ENCODE data around the gene CDKAL1.

The CDKAL1 gene

DNA sequence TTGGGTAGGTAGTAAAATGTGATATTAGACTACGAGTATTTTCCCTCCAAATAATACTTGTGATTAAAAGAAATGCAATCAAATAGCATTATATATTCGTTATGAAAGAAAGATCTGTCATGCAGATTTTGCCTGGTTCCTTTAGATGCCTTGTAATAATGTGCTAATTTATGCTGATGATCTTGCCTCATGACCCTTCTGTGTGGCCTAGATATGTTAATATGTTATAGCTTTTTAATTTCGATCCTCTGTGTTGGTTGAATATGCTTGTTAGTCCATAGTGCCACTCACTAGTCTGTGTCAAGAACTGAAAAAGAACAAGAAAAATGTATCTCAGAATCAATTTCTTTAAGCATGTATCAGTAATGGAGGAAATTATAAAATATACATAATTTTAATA is 31.9 kb downstream of the CDKAL1 start:
- H3K36me3 Mint-ChIP-seq, result peaks cover 7 to 18% of the 10 kb centered on the region in 2 donors
- no peaks in the 10 kb centered on the region for H3K9me3 Mint-ChIP-seq
- peaks cover 3 to 10% of the 10 kb centered on the region in 2 donors for H3K4me1 Mint-ChIP-seq
- H3K4me3 Mint-ChIP-seq, result no peak overlapping the region
- no peak for ATAC-seq (replicated peaks)
- no peak overlapping the region for H3K27ac Mint-ChIP-seq
- DNase-seq, result no peak
- no peaks in the 10 kb centered on the region for H3K27me3 Mint-ChIP-seq

DNA sequence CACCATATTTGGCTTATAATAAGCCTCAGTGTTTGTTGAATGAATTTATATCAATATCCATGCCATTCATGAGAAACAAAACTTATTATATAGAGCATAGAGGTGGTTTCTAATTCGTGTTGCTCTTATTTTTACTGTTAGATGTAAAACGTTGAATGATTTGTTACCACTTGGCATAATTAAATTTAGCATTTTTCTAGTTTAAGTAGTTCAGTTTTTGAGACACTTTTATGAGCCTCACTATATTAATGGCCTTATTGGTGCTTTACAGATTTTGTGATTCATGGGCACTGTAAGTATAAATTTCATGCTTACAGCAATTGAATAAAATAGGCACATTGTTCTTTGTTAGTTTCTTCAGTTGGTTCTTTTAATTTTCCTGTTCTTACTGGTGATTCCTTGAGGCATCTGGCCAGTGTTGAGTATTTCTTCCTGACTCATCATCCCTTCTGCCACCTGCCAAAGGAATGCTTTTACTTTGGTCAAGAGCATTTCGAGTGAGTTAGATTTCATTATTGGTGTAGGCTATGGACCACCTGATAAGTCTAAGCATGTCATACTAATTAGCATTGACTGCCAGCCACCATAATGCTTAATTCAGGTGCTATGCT is 34.8 kb downstream of the CDKAL1 start:
- peaks cover 7 to 14% of the 10 kb centered on the region in 2 donors for H3K36me3 Mint-ChIP-seq
- peaks cover 3 to 10% of the 10 kb centered on the region in 2 donors for H3K4me1 Mint-ChIP-seq
- no peaks in the 10 kb centered on the region for H3K27me3 Mint-ChIP-seq
- H3K9me3 Mint-ChIP-seq, result no peaks in the 10 kb centered on the region
- no peak overlapping the region for H3K27ac Mint-ChIP-seq
- no peak for ATAC-seq (replicated peaks)
- no peak overlapping the region for H3K4me3 Mint-ChIP-seq
- no peak for DNase-seq

DNA sequence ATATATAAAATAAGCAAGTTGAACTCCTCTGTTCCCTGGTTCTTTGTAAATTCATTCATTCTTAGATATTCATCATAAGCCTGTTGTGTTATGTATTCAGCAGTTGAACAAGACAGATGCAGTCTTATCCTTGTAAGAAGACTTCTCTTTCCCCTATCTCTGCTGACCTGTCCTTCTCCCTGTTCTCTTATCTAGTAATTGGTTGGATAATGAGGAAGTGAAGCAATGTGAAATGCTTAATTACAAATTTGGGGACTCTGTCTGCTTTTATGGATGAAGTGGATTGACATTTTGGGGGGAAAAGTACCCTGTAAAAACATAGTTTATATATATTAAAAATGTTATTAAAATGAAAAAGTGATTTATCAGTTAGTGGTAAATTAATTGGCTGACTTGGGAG is 37.0 kb downstream of the CDKAL1 start:
- Mint-ChIP-seq H3K27me3 (no peaks in the 10 kb centered on the region), H3K4me3 (no peak overlapping the region), H3K27ac (no peak overlapping the region)

DNA sequence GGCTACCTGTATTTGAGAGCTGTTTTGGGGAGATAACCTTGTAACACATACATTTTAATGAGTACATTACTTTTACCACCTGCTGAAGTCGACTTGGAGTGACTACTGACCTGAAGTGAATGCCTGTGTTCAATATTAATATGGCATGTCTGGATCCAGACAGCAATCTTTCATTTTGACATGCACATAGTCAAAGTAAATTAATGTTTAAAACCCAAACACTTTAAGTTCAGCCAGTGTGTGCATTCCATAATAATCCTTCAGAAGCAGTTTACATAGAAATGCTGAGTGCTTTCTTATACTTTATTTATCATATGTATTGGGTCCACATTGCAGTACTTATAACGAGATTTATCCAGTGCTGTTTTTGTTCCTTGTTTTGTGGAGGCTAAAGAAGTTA is 38.0 kb downstream of the CDKAL1 start:
- no peak for ATAC-seq (replicated peaks)
- H3K4me1 Mint-ChIP-seq, result peaks cover 0 to 2% of the 10 kb centered on the region in 2 donors
- no peaks in the 10 kb centered on the region for H3K9me3 Mint-ChIP-seq
- no peak for DNase-seq
- H3K27ac Mint-ChIP-seq, result no peak overlapping the region
- no peaks in the 10 kb centered on the region for H3K27me3 Mint-ChIP-seq
- H3K36me3 Mint-ChIP-seq, result peaks cover 7 to 15% of the 10 kb centered on the region in 2 donors
- H3K4me3 Mint-ChIP-seq, result no peak overlapping the region

More for the DNA sequence above, 37.0 kb downstream of the CDKAL1 start:
- no peak for ATAC-seq (replicated peaks)
- H3K4me1 Mint-ChIP-seq, result peaks cover 0 to 2% of the 10 kb centered on the region in 2 donors
- H3K9me3 Mint-ChIP-seq, result no peaks in the 10 kb centered on the region
- peaks cover 7 to 17% of the 10 kb centered on the region in 2 donors for H3K36me3 Mint-ChIP-seq
- DNase-seq, result no peak

DNA sequence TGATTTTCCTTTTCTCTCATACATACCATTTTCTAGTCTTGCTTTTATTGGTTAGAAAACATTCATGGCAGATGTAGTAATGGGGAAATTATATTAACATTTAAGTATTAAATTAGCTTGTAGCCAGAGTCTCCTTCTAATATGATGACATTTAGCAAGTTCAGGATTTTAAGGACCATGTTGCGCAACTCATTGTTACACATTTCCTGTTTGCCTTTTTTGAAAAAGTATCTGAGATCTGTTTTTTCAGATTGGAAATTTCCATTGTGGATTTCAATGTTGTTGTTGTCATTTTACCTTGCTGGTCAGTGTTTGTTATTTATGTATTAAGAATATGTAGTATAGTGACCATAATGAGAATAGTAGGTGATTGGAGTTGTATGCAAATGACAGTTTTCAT is 38.7 kb downstream of the CDKAL1 start:
- no peaks in the 10 kb centered on the region for H3K27me3 Mint-ChIP-seq
- DNase-seq (no peak), ATAC-seq (replicated peaks) (no peak)
- no peak overlapping the region for H3K4me3 Mint-ChIP-seq
- H3K36me3 Mint-ChIP-seq, result peaks cover 6 to 14% of the 10 kb centered on the region in 2 donors
- peaks cover 0 to 2% of the 10 kb centered on the region in 2 donors for H3K4me1 Mint-ChIP-seq
- no peak overlapping the region for H3K27ac Mint-ChIP-seq
- H3K9me3 Mint-ChIP-seq, result no peaks in the 10 kb centered on the region

DNA sequence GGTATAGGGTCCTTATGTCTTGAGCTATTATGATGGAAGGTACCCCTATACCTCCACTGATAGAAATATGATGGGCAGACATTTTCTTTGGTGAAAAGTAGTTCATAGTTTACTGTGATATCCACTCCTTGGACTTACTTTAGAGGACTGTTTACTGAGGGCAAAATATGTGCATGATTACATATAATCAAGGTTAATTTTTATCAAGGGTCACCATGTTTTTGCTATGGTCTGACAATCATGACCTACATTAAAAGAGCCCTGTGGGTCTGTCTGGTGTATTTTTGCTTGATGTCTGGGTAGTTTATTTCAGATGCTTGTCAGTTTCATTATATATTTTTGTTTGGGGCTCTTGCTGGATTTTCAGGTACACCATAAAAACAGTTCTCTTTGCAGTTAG is 40.1 kb downstream of the CDKAL1 start:
- no peak for ATAC-seq (replicated peaks)
- no peak overlapping the region for H3K4me3 Mint-ChIP-seq
- peaks cover 0 to 2% of the 10 kb centered on the region in 2 donors for H3K4me1 Mint-ChIP-seq
- H3K27me3 Mint-ChIP-seq, result no peaks in the 10 kb centered on the region
- no peak overlapping the region for H3K27ac Mint-ChIP-seq
- H3K36me3 Mint-ChIP-seq, result peaks cover 11 to 16% of the 10 kb centered on the region in 2 donors
- no peak for DNase-seq
- H3K9me3 Mint-ChIP-seq, result no peaks in the 10 kb centered on the region

DNA sequence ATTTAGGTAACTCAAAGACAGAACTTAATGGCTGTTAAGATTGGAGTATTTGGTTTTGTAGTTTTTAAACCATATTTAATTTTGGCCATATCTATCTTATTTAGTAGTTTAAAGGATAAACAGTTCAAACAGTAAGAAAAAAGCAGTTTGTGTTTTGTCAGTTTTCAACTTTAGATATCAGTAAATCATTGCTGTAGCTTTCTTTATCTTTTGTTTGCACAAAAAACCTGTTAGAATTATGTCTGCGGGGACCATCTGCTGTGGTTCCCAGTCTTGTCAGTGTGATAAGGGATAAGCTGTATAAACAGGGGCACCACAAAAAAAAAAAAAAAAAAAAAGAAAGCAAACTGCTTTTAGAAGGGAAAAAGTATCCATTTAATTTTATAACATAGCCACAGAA is 40.9 kb downstream of the CDKAL1 start:
- Mint-ChIP-seq H3K36me3 (peaks cover 15 to 19% of the 10 kb centered on the region in 2 donors), H3K4me1 (peaks cover 0 to 3% of the 10 kb centered on the region in 2 donors), H3K27me3 (no peaks in the 10 kb centered on the region), H3K4me3 (no peak overlapping the region), H3K27ac (no peak overlapping the region), H3K9me3 (no peaks in the 10 kb centered on the region)
- DNase-seq (no peak), ATAC-seq (replicated peaks) (no peak)

DNA sequence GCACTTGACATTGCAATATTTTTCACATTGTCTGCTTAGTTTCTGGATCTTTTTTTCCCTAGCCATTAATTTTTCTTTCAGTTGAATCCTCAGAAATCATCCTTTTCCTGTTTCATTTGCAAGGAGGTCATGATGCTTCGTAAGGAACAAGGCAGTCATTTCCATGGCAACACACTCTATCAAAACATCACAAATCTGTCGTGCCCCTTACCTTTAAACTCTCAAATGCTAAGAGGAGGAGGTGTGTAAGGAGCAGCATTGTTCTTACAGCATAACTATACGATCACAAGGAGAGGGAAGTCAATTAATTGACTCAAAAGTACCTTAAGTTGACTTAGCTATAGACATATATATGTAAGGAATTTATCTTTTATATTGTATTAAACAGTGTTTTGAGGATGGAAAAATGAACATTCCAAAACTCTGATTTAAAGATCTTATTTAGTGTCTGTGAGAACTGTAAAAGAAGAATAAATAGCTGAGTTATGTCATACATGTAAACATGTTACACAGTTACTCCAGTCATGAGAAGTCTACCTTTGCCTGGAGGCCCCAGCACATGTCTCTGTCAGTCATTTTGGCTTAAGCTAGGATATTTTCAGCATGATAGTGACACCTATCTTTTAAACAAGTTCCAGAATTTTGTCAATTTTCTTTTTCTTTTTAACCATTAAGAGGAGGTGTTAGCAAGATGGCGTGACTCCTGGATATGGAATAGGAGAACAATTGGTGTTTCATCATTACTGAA is 41.6 kb downstream of the CDKAL1 start:
- no peak for DNase-seq
- Mint-ChIP-seq H3K4me1 (peaks cover 0 to 3% of the 10 kb centered on the region in 2 donors), H3K27me3 (no peaks in the 10 kb centered on the region), H3K9me3 (no peaks in the 10 kb centered on the region), H3K36me3 (peaks cover 15 to 19% of the 10 kb centered on the region in 2 donors), H3K4me3 (no peak overlapping the region), H3K27ac (no peak overlapping the region)
- ATAC-seq (replicated peaks), result no peak

DNA sequence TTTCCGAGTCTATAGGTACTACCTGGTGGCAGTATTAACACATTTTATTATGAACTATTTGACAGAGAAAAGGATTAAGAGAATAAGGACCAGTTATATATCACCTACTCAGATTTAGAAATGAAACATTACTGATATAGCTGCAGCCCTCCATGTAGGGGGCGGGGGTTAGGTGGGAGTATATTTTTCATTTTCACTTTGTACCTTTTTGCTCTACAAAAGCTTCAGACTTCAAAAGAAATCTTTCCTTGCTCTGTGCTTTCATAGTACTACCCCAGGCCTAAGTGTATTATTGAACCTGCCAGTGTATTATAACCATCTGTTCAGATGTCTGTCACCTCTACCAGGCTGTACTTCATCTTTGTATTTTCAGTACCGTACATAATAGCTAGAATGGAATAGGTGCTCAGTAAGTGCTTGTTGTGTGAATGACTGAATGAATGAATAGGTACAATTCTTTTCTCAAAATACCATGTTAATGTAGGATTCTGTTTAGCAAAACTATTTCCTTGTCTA is 43.0 kb downstream of the CDKAL1 start:
- no peak overlapping the region for H3K27ac Mint-ChIP-seq

DNA sequence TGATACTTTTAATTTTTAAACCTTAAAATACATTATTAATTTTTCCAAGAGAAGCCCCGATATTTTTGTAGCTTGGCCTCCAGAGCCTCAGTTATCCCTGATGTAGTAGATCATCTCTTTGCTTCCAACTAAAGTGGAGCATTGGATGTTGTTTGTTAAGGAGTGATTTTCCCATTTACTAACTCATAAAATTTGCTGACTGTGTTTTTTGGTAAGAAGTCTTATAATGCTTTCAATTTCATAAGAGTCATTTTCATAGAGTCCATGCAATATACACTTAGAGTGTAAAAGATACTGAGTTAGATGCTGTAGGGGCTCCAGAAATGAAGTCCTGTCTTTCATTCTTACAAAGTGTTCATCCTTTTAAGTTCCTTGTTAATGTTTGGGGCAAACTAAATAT is 46.8 kb downstream of the CDKAL1 start:
- Mint-ChIP-seq H3K4me3 (no peak overlapping the region), H3K4me1 (peaks cover 11 to 19% of the 10 kb centered on the region in 2 donors), H3K27ac (no peak overlapping the region), H3K36me3 (peaks cover 31 to 33% of the 10 kb centered on the region in 2 donors), H3K27me3 (no peaks in the 10 kb centered on the region), H3K9me3 (peaks cover 0 to 2% of the 10 kb centered on the region in 2 donors)
- DNase-seq (no peak), ATAC-seq (replicated peaks) (no peak)

More for the DNA sequence above, 43.0 kb downstream of the CDKAL1 start:
- H3K4me1 Mint-ChIP-seq, result peaks cover 0 to 3% of the 10 kb centered on the region in 2 donors
- no peak overlapping the region for H3K4me3 Mint-ChIP-seq
- H3K27me3 Mint-ChIP-seq, result no peaks in the 10 kb centered on the region
- ATAC-seq (replicated peaks) (no peak), DNase-seq (no peak)
- H3K36me3 Mint-ChIP-seq, result peaks cover 17 to 19% of the 10 kb centered on the region in 2 donors
- no peaks in the 10 kb centered on the region for H3K9me3 Mint-ChIP-seq

DNA sequence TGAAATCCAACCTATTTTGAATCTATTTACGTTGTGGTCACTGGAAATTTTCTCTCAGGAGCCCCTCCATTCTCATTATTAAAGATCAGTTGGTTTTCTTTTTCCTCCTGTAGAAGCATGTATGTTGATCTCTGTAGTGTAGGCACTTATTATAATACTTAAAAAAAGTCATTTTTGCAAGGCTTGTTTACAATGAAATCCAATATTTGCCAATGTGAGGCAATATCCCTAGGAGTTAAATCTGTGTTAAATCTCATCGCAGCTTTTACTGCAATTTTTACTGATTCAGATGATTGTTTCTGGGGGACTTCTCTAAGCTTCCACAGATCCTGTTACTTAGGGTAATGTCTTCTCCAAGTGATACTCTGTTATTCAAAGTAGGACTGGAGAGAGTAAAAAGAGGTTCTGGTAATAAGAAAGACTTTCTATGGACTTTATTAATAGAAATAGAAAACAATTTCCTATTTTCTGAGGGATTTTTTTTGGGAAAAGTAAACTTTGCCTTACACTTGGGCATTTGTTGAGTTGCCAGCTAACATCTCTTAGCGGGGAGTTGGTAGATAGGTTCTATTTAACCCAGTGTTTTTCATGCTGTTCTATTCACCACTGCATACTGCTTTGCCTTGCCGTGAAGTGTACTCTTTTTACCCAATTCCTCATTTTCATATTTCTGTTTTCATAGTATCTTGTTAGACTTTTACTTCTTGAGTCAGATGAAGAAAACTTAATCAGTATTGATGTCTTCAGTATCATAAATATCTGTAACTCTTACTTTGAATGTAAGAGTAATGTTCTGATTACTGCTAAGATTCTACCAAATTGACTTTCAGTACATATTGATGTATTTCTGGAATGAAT is 48.6 kb downstream of the CDKAL1 start:
- DNase-seq (no peak), ATAC-seq (replicated peaks) (no peak)
- Mint-ChIP-seq H3K27me3 (no peaks in the 10 kb centered on the region), H3K4me3 (no peak overlapping the region), H3K9me3 (peaks cover 0 to 2% of the 10 kb centered on the region in 2 donors), H3K36me3 (peaks cover 34 to 36% of the 10 kb centered on the region in 2 donors), H3K27ac (no peak overlapping the region), H3K4me1 (peaks cover 11 to 19% of the 10 kb centered on the region in 2 donors)

DNA sequence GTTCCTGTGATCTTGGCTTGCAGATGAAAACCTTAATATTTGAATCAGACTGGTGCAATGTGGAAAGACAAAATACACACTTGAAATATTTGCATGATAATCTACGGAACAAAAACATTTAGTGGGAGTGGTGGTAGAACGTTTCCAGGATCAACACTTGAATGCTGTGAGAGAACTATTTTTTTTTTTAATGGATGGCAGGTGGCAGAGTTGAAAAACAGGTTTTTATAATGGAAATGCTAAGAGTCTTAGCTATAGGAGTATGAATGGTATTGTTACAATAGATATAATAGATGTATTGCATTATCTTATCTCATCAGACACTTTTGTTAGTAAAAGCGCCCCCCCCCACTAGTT is 49.2 kb downstream of the CDKAL1 start:
- Mint-ChIP-seq H3K27me3 (no peaks in the 10 kb centered on the region), H3K4me3 (no peak overlapping the region), H3K36me3 (peaks cover 31 to 33% of the 10 kb centered on the region in 2 donors), H3K9me3 (peaks cover 0 to 2% of the 10 kb centered on the region in 2 donors), H3K4me1 (peaks cover 11 to 19% of the 10 kb centered on the region in 2 donors), H3K27ac (no peak overlapping the region)
- ATAC-seq (replicated peaks), result no peak
- no peak for DNase-seq

DNA sequence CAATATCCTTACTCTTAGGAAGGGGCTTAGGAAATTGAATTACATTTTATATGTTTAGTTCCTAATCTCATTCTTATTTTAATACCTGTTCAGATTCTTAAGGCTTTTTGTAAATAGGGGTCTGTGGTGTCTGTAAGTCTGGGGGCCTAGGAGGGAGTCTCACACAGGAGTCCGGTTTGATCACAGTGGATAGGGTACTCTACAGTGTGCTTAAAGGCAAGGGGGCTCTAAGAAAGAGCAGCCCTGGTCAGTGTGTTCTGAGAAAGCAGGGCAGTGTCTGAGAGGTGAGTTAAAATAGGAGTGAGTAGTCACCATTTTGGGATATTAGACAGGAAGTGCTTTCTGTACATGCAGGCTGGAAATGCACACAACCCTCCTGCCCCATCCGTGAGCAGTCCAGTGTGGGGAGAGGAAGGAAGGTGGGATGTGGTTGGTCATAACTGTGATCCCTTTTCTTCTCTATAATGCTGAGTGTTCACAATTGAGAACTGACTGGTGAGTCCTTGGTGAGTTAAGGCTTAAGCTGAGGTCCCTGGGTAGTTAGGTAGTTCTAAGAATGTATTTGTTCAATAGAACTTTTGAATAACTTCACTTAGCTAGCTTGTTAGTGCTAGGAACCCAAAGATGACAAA is 50.0 kb downstream of the CDKAL1 start:
- Mint-ChIP-seq H3K4me1 (peaks cover 11 to 19% of the 10 kb centered on the region in 2 donors), H3K27me3 (no peaks in the 10 kb centered on the region), H3K27ac (no peak overlapping the region), H3K4me3 (no peak overlapping the region), H3K9me3 (peaks cover 0 to 2% of the 10 kb centered on the region in 2 donors), H3K36me3 (peaks cover 25 to 27% of the 10 kb centered on the region in 2 donors)
- DNase-seq (no peak), ATAC-seq (replicated peaks) (no peak)

DNA sequence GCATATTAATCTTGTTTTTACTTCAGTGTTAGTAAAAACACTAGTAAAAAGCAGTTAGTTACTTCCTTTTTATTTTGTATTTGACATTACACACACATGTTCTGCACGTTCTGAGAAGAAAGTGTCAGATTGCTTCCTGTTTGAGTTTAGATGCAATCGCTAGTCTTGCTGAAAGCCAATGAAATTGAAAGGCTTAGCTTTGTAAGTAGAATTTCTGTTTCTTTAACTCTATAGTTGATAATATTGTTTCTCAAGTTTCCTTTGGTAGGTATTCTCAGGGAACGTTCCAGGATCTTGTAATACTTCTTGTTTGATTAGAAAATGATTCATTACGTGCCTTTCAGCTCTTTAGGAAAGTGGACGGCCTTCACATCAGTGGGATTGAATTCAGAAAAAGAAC is 55.0 kb downstream of the CDKAL1 start:
- no peak for DNase-seq
- H3K36me3 Mint-ChIP-seq, result peaks cover 49 to 54% of the 10 kb centered on the region in 2 donors
- ATAC-seq (replicated peaks), result peak in 1 of 2 donors; percentile 31
- H3K27ac Mint-ChIP-seq, result no peak overlapping the region
- H3K9me3 Mint-ChIP-seq, result peaks cover 2 to 10% of the 10 kb centered on the region in 2 donors
- H3K4me1 Mint-ChIP-seq, result peaks cover 8 to 9% of the 10 kb centered on the region in 2 donors
- H3K27me3 Mint-ChIP-seq, result no peaks in the 10 kb centered on the region
- no peak overlapping the region for H3K4me3 Mint-ChIP-seq

Measured in stimulated activated naive B cell treated with anti-CD40 and anti-IgM and Interleukin-4, amounts not matched to agents 10 μg/mL and 1 μg/mL and 100 μg/mL, for 72 hours (primary cell).